HG03469 (cell line): ENCODE results near the gene USP1.
A peak's percentile ranks its signal among the peaks of the same experiment; 100 is the strongest.

ENCODE experiments used
- ATAC-seq: cut with Tn5 transposase; IDR thresholded peaks from one replicate; pipeline ENCODE4 v1.9.1; 2021; ENCODE audit warnings: mild to moderate bottlenecking, moderate library complexity, moderate number of reproducible peaks; ENCODE audit not compliant: unreplicated experiment

Gene USP1, protein sequence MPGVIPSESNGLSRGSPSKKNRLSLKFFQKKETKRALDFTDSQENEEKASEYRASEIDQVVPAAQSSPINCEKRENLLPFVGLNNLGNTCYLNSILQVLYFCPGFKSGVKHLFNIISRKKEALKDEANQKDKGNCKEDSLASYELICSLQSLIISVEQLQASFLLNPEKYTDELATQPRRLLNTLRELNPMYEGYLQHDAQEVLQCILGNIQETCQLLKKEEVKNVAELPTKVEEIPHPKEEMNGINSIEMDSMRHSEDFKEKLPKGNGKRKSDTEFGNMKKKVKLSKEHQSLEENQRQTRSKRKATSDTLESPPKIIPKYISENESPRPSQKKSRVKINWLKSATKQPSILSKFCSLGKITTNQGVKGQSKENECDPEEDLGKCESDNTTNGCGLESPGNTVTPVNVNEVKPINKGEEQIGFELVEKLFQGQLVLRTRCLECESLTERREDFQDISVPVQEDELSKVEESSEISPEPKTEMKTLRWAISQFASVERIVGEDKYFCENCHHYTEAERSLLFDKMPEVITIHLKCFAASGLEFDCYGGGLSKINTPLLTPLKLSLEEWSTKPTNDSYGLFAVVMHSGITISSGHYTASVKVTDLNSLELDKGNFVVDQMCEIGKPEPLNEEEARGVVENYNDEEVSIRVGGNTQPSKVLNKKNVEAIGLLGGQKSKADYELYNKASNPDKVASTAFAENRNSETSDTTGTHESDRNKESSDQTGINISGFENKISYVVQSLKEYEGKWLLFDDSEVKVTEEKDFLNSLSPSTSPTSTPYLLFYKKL

DNA sequence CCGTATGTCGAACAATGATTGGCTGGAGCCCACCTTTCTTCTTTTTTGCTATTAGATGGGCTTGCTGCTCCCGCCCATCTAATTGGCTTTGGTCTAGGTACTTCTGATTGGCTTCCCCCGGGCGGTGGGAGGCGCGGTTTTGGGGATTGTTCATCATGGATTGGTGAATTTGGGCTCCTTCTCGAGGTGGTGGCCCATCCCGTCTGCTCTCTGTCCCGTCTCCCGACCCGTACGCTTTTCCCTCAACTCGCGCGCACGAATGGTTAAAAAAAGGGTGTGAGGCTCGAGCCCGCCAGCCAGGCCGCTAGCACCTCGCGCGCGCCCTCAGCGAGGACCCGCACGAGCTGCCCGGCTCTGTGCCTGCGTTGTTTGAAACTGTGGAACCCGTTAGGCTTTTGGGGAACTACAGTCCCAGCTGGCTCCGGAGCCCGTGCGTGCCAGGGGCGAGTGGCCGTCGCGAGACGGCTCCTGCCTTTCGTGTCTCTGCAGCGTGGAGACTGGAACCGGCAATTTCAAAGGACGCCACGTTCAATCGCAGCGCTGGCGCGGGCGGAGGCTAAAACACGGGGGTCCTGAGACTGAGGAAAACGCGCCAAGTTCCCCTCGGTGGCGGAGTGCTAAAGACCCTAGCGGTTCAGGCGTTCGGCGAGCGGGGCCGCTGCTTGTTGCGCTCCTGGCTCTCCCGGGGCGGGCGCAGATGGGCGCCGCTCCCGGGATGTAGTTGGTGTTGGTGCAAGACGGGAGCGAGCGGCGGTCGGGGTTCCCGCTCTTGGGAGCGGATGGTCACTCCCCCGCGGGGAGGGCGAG, at the start of gene USP1:
Gene USP1, plus strand, starts transcription at position 584 of the 807 bp plus-strand sequence. CDS start 2,819 bp downstream, outside the sequence.
- ATAC-seq: peak; percentile 77

GRCh38 chr1:62389531-62389930, 47.3 kb upstream of the USP1 start:
- no peak for ATAC-seq

- ATAC-seq: no peak
Measured at GRCh38 chr1:62390071-62390470, 46.8 kb upstream of the USP1 start.

- no peak for ATAC-seq
Measured at GRCh38 chr1:62391369-62391971, 45.4 kb upstream of the USP1 start.

- ATAC-seq: no peak
Measured at GRCh38 chr1:62392951-62393350, 43.9 kb upstream of the USP1 start.

DNA sequence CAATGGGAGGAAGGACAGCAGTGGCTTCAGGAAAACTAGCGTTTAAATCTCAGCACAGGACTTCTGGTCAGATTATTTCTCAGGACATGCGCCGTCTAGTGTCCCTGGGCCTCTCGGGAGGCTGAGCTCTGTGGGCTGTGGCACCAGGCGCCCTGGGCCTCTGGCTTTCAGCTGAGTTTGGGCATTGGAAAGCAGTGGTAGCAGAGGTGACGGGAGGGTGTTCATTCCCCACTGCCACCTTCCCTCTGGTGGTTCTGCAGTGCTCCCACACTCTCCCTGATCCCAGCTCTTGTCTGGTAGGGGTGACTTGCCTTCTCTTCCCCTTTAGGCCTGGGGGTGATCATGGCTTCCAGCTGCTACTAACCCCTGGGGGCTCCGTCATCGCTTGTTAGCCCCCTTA, 42.2 kb upstream of the USP1 start:
- ATAC-seq: no peak

DNA sequence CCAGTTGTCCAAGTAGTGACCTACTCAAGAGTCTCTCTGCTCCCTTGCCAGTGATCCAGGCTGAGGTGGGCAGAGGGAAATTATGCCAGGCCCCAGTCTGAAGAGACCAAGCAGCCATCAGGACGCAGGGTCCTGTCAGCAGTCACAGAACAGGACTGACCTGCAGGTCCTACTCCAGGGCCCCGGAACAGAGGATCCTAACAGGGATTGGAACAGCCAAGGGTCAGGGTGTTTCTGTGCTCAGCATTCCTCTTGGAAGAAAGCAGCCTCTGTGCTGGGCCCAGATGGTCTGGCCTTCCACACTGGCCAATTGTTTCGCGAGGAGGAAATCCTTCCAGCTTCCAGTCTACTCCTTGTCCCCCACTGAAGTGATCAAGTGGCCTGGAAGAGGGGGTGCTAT, 41.6 kb upstream of the USP1 start:
- no peak for ATAC-seq

GRCh38 chr1:62396871-62397270, 40.0 kb upstream of the USP1 start:
- ATAC-seq: no peak

DNA sequence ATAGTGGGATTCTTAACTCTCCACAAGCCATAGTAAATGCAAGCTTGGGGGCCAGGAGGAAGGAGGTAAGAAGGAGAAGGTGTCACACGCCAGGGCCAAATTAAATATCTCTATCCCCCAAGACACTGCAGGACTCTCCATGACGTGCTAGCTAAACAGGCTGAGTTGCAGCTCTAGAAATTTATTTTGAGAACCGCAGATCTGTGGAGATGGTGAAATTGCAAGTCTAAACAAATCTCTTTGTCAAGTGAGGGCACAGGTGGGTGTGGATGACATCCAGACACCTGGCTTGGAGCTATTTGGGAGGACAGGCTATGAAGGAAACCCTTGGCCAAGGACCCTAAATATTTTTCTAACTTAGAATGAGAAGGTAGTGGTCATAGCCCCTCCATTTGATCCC, 39.5 kb upstream of the USP1 start:
- ATAC-seq: no peak

GRCh38 chr1:62398377-62398776, 38.5 kb upstream of the USP1 start:
- ATAC-seq: no peak

DNA sequence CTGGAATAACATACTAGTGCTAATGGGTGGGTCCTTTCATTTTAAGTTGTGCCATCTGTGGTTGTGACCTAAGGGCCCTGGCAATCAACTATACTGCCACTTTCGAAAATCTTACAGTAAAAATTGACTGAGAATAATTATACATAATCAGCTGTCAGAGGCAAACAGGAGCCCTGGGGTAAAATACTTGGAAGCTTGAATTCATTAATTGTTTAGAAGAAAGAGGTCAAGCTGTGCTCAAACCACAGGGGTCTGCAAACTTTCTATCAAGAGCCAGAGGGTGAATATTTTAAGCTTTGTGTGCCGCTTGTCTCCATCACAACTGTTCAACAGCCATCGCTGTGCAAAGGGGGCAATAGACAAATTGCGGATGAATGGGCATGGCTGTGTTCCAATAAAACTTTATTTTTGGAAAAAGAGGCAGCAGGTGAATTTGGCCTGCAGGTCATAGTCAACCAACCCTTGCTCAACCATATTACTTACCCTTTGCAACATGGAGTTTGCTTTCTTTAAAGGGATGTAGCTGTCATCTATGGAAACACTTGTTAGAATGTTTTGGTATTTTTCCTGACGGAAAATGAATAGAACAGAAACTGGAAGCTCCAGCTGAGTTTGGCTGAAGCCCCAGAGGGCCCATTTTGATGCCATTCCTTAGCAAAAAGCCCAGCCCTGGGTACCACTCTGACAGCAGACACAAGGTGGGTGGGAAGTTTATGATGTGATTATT, 35.7 kb upstream of the USP1 start:
- no peak for ATAC-seq

DNA sequence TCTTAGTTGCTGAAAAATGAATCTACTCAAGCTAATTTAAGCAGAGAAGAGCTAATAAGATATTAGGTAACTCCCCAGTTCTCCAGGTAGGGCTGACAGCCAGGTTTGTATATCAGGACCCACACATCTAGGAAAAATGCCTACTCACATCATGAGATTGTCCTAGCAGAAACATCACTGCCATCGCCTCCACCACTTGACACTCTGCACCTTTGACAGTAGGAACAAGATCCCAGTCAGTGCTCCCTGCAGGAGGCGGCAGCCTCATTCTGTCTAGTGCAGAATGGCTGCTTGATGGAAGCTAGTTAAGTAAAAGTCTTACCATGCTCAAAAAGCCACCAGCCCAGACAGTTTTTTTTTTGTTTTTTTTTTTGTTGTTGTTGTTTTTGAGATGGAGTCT, 31.6 kb upstream of the USP1 start:
- ATAC-seq: no peak

- ATAC-seq: no peak
Measured at GRCh38 chr1:62406576-62406975, 30.3 kb upstream of the USP1 start.

- ATAC-seq: no peak
Measured at GRCh38 chr1:62407398-62408009, 29.3 kb upstream of the USP1 start.

- ATAC-seq: no peak
Measured at GRCh38 chr1:62415687-62416086, 21.2 kb upstream of the USP1 start.

GRCh38 chr1:62417351-62417999, 19.4 kb upstream of the USP1 start:
- ATAC-seq: no peak

DNA sequence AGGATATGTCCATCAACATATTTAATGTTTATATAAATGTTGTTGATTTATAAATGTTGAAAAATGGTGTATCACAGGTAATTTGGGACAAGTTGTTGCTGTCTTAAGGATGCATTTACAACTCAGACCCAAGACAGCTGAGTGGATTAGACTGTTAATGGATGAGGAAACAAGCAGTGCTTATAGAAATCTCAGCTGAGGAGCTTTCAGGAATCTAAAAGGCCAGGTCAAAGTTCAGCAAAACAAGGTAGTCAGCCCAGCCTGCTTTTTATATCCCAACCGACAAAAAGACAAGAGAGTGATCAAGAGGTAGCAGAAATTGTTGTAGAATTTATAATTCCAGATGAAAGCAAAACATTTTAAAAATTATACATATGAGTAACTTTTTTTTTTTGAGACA, 16.6 kb upstream of the USP1 start:
- no peak for ATAC-seq

- no peak for ATAC-seq
Measured at GRCh38 chr1:62423580-62424242, 13.1 kb upstream of the USP1 start.

DNA sequence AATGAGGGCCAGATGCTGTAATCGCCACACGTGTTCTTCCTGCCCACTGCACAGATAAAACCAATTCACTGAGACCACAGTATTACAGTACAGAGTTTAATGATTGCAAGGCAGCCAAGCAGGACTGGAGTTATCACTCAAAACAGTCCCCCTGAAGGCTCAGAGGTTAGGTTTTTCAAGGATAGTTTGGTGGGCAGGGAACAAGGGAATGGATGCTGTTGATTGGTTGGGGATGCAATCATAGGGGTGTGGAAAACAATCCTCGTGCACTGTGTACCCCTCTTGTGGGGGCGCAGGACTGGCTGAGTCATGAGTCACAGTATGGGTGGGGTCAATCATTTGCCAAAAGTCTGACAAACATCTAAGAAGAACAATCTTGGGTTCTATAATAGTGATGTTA, 12.4 kb upstream of the USP1 start:
- ATAC-seq: no peak
